Bladder microvascular endothelial cell (primary cell): ENCODE data around the gene STS. TPM values are rescaled to one million over a fixed set of nuclear protein-coding genes. Genes with fewer than 3 reads are reported as not detected.

Experiments used
- total RNA-seq: library from RNA; depleted of rRNA; stranded (reverse); fragments of >200 nt; gene quantifications from 2 replicates; pipeline ENCODE4 v1.2.3, GENCODE V29; 2014

The STS gene
- total RNA-seq = 1.8 and 4.2 TPM in 2 replicates

GRCh38 chrX:7147413-7147977 is at the start of gene STS:
Gene STS (plus strand): TSS chrX:7147712. CDS start chrX:7253200, 105,488 bp downstream.

GRCh38 chrX:7147978-7148854 is 704 bp downstream of the STS start, which contains the start of gene PUDP:
Gene PUDP (minus strand): TSS chrX:7148153. CDS start chrX:7148113, 40 bp downstream.

Other genes starting within 250 kb of the STS start
- gene PUDP, start 441 bp downstream of the STS start, total RNA-seq = 6.0 and 12.9 TPM in 2 replicates